Adrenal gland (tissue), 12 donors: ENCODE data around the gene RECK. TPM values are rescaled to one million over a fixed set of nuclear protein-coding genes. Genes with fewer than 3 reads are reported as not detected.
A peak's percentile ranks its signal among the peaks of the same experiment; 100 is the strongest.

Experiments used
- DNase-seq, 7 donors: peaks; one replicate each; pipeline ENCODE4 v3.0.0-alpha.2; 2019 to 2020
- H3K27ac ChIP-seq, 5 donors: fragments of 200-600 bp; sonication (generic) in 4 of 5; 1 replicate in 3 of 5; 2 replicates in 2 of 5; pipeline versions ENCODE4 v1.5.1 to v1.8.0; 2016 to 2020; ENCODE audit warnings: mild to moderate bottlenecking in 1 of 5
- H3K27me3 ChIP-seq: fragments of 200-600 bp; 2 replicates; pipeline ENCODE4 v1.8.0; 2021
- H3K36me3 ChIP-seq, 2 donors: fragments of 200-600 bp; replicated peaks in 1 of 2; 1 replicate in 1 of 2; 2 replicates in 1 of 2; pipeline versions ENCODE4 v1.5.1 to v1.8.0; 2018 to 2022
- H3K4me1 ChIP-seq, 2 donors: fragments of 200-600 bp; replicated peaks in 1 of 2; 1 replicate in 1 of 2; 2 replicates in 1 of 2; pipeline versions ENCODE4 v1.5.1 to v1.8.0; 2018 to 2021
- H3K4me3 ChIP-seq, 4 donors: fragments of 200-600 bp; sonication (generic) in 3 of 4; one replicate each; pipeline ENCODE4 v1.5.1; 2016 to 2018
- H3K9me3 ChIP-seq, 3 donors: fragments of 200-600 bp; sonication (generic) in 1 of 3; replicated peaks in 1 of 3; 1 replicate in 2 of 3; 2 replicates in 1 of 3; pipeline versions ENCODE4 v1.5.1 to v1.8.0; 2016 to 2021
- CTCF ChIP-seq, 6 experiments: fragments of 450-650 bp in 4 of 6; fragments of 200-600 bp in 2 of 6; sonication (generic) in 1 of 6; IDR thresholded peaks; 1 replicate in 5 of 6; 2 replicates in 1 of 6; pipeline versions ENCODE4 v1.5.1 to v1.8.0; 2016 to 2021; ENCODE audit warnings: antibody characterized with exemption in 6 of 6, mild to moderate bottlenecking in 2 of 6, moderate library complexity in 1 of 6
- POLR2A ChIP-seq, 2 donors: fragments of 450-650 bp; IDR thresholded peaks; one replicate each; pipeline ENCODE4 v1.6.1; 2017; ENCODE audit warnings: antibody characterized with exemption in 2 of 2, mild to moderate bottlenecking in 2 of 2, moderate library complexity in 1 of 2
- WGBS, 4 donors: extraction: QIAGEN DNeasy Blood & Tissue Kit in 2 of 4; methylation state at CpG; one replicate each; pipeline versions ENCODE4 v1.1.5 to v1.1.7; 2013 to 2017; 5-methylcytosine and 5-hydroxymethylcytosine counted together
- intact Hi-C, 2 donors: fragments of 100-400 bp; cut with DNase I; formaldehyde crosslinking; loops; one replicate each; pipeline versions ENCODE4 v1.14.1 to v1.15.0; 2022 to 2023
- polyA plus RNA-seq, 3 donors: library from polyadenylated mRNA; stranded (reverse); fragments of 200-250 nt in 2 of 3; fragments of 350-450 nt in 1 of 3; fragmentation: Illumina TruSeq in 1 of 3; extraction: RNeasy Lipid Tissue Mini Kit (QIAGEN cat#74804) in 1 of 3; gene quantifications; one replicate each; pipeline ENCODE4 v1.2.3, GENCODE V29; 2013 to 2014
- total RNA-seq, 9 donors: library from RNA; depleted of rRNA in 4 of 9; stranded (reverse); fragments of >200 nt in 4 of 9; fragments of 120-200 nt in 1 of 9; fragmentation: NEBNext Ultra II Directional in 1 of 9; extraction: Animal tissue kit (Norgen Biotek cat#: 25700) in 1 of 9; gene quantifications; one replicate each; pipeline versions ENCODE4 v1.1.0 to v1.2.4, GENCODE V29; 2013 to 2023
- donor health status: healthy with polysubstance abuse.
- donor health status: Bipolar disorder and iron deficiency.
- donor health status: DM: yes; HTN: yes; CAD: no.
- donor health status: DM: no; HTN: no; CAD: no.
- donor health status: DM: no; HTN: no; CAD: no.
- donor health status: DM: yes; HTN: yes; CAD: no.

RECK gene
- total and polyA plus RNA-seq, 12 donors = 4.1 to 15.8 (median 9.6) TPM

- Histone ChIP-seq H3K9me3 (no peaks in the 10 kb centered on the region), H3K36me3 (no peaks in the 10 kb centered on the region), H3K27ac (peak overlapping the region in 3 of 5 donors; percentile 82 to 90 (median 88)), H3K4me1 (peaks cover 11 to 22% of the 10 kb centered on the region in 2 donors), H3K27me3 (no peaks in the 10 kb centered on the region), H3K4me3 (no peak overlapping the region)
- intact Hi-C loops = loop anchor here in 1 of 2 donors (10.0 kb wide), 1 partner anchor 140 kb away; no protein-coding TSS in a partner anchor
- DNase-seq = peak in 2 of 7 donors; percentile 22 to 61
- WGBS, 4 donors = 72 to 85% (median 81%) methylated on average over 5 to 6 of the region's 6 CpGs
- no peak for TF ChIP-seq POLR2A (IDR thresholded peaks at IDR 0.05)
- TF ChIP-seq CTCF (IDR thresholded peaks at IDR 0.05) = no peak
Measured at GRCh38 chr9:36164372-36164771, 127.7 kb downstream of the RECK start.

DNA sequence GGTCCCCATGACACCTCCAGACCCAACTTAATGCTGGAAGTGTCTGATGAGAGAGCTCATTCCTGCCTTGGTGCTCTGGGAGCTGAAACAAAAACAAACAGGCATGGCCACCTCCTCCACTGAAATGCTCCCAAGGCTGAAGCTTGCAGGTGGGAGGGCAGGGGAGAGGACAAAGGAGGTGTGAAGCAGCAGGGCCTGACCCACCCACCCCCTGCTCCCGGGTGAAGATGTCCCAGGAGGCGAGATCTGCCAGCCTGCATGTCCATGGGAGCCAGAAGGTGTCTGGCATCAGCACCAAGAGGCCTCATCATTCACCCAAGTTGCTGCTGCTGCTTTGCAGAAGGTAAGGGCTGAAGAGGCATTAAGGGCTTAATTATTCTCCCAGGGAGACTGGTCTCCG, 128.3 kb downstream of the RECK start:
- no peaks in the 10 kb centered on the region for H3K27me3 ChIP-seq
- no peaks in the 10 kb centered on the region for H3K36me3 ChIP-seq
- H3K9me3 ChIP-seq = no peaks in the 10 kb centered on the region
- peak overlapping the region in 3 of 5 donors; percentile 82 to 90 (median 88) for H3K27ac ChIP-seq
- no peak for TF ChIP-seq POLR2A (IDR thresholded peaks at IDR 0.05)
- no peak for TF ChIP-seq CTCF (IDR thresholded peaks at IDR 0.05)
- WGBS, 4 donors = 81 to 92% (median 86%) methylated on average over 1 to 3 of the region's 3 CpGs
- peak in 1 of 7 donors; percentile 11 for DNase-seq
- H3K4me3 ChIP-seq = no peak overlapping the region
- intact Hi-C loops = loop anchor here in 1 of 2 donors (10.0 kb wide), 1 partner anchor 140 kb away; no protein-coding TSS in a partner anchor
- peaks cover 11 to 22% of the 10 kb centered on the region in 2 donors for H3K4me1 ChIP-seq

DNA sequence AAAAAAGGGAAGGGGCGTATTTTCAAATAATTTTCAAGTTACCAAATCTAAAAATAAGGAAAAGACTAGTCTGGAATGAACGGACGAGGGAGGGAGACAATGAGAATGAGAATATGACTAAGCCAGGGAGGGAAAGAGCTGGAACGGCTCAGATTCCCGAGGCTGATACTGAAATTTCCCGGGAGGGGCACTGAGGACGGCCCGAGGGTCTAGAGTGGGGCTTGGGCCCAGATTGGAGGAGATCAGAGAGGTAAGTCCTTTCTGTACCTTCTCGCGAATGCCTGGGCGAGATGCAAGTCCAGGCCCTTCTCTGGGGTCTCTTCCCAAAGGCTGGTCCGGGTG, 129.1 kb downstream of the RECK start:
- no peak for DNase-seq
- Histone ChIP-seq H3K27ac (peak overlapping the region in 2 of 5 donors; percentile 41 to 90), H3K9me3 (no peaks in the 10 kb centered on the region), H3K36me3 (no peaks in the 10 kb centered on the region), H3K4me3 (peak overlapping the region in 1 of 4 donors; percentile 59), H3K27me3 (no peaks in the 10 kb centered on the region), H3K4me1 (peaks cover 11 to 22% of the 10 kb centered on the region in 2 donors)
- 20 to 46% (median 35%) methylated on average over 11 to 12 of the region's 12 CpGs for WGBS, 4 donors
- TF ChIP-seq POLR2A (IDR thresholded peaks at IDR 0.05) (no peak), CTCF (IDR thresholded peaks at IDR 0.05) (no peak)
- intact Hi-C loops = loop anchor here in 1 of 2 donors (2.0 to 10.0 kb wide), 2 partner anchors 63 to 141 kb away; no protein-coding TSS in a partner anchor

- WGBS, 4 donors = 0 to 4% (median 2%) methylated on average over 7 to 58 of the region's 58 CpGs
- DNase-seq = peak; percentile 75 to 90 (median 85)
- H3K4me3 ChIP-seq = peak overlapping the region in 3 of 4 donors; percentile 1 to 59 (median 34)
- H3K27me3 ChIP-seq = no peaks in the 10 kb centered on the region
- no peaks in the 10 kb centered on the region for H3K9me3 ChIP-seq
- TF ChIP-seq POLR2A (IDR thresholded peaks at IDR 0.05) = no peak
- peak; percentile 88 to 97 (median 92) for TF ChIP-seq CTCF (IDR thresholded peaks at IDR 0.05)
- intact Hi-C loops = loop anchor here in 1 of 2 donors (2.0 to 10.0 kb wide), 2 partner anchors 64 to 142 kb away; no protein-coding TSS in a partner anchor
- H3K27ac ChIP-seq = peak overlapping the region in 2 of 5 donors; percentile 41 to 90
- H3K36me3 ChIP-seq = no peaks in the 10 kb centered on the region
- H3K4me1 ChIP-seq = peaks cover 11 to 21% of the 10 kb centered on the region in 2 donors
Measured at GRCh38 chr9:36166168-36166927, 129.6 kb downstream of the RECK start.
